HG02588 (cell line): ENCODE measurements around the gene ABI1.
A peak's percentile ranks its signal among the peaks of the same experiment; 100 is the strongest.
"Not testable (repeated sequence)": the region's sequence is repeated elsewhere in the genome, so short reads cannot be mapped to it uniquely, and the experiment has no call there.

ENCODE experiments used
- ATAC-seq: cut with Tn5 transposase; IDR thresholded peaks from one replicate; pipeline ENCODE4 v1.9.1; 2021; ENCODE audit warnings: mild to moderate bottlenecking, moderate library complexity; ENCODE audit not compliant: unreplicated experiment

The ABI1 gene

GRCh38 chr10:26860443-26861204 is at the start of gene ABI1:
Gene ABI1, minus strand, starts transcription at chr10:26860958. Its CDS starts 95 bp downstream, at chr10:26860863.
- ATAC-seq, result peak; percentile 74

- ATAC-seq, result no peak
Measured at GRCh38 chr10:26909753-26910152, 49.0 kb upstream of the ABI1 start.

- not testable (repeated sequence) for ATAC-seq
Measured at GRCh38 chr10:26905253-26905781, 44.6 kb upstream of the ABI1 start.

GRCh38 chr10:26903431-26904217 is 42.9 kb upstream of the ABI1 start:
- no peak for ATAC-seq

GRCh38 chr10:26892306-26892923 is 31.7 kb upstream of the ABI1 start:
- not testable (repeated sequence) for ATAC-seq

GRCh38 chr10:26890956-26891355 is 30.2 kb upstream of the ABI1 start:
- ATAC-seq, result no peak

- ATAC-seq, result no peak
Measured at GRCh38 chr10:26887611-26888215, 27.0 kb upstream of the ABI1 start.

- ATAC-seq, result no peak
Measured at GRCh38 chr10:26881600-26882331, 21.0 kb upstream of the ABI1 start.

GRCh38 chr10:26879744-26880143 is 19.0 kb upstream of the ABI1 start:
- no peak for ATAC-seq

GRCh38 chr10:26870766-26871165 is 10.0 kb upstream of the ABI1 start:
- no peak for ATAC-seq

- no peak for ATAC-seq
Measured at GRCh38 chr10:26869528-26869927, 8.8 kb upstream of the ABI1 start.

GRCh38 chr10:26863351-26864076 is 2.8 kb upstream of the ABI1 start:
- ATAC-seq, result no peak

- ATAC-seq, result no peak
Measured at GRCh38 chr10:26861205-26861998, 644 bp upstream of the ABI1 start.

GRCh38 chr10:26860102-26860442 is 686 bp downstream of the ABI1 start:
- peak; percentile 11 for ATAC-seq

GRCh38 chr10:26859241-26860101 is 1.3 kb downstream of the ABI1 start:
- no peak for ATAC-seq

- ATAC-seq, result no peak
Measured at GRCh38 chr10:26858707-26859034, 2.1 kb downstream of the ABI1 start.

GRCh38 chr10:26857991-26858706 is 2.6 kb downstream of the ABI1 start:
- ATAC-seq, result peak; percentile 16

- ATAC-seq, result not testable (repeated sequence)
Measured at GRCh38 chr10:26857553-26857952, 3.2 kb downstream of the ABI1 start.
